IPS-15b (cell line): ENCODE results near the gene RAD54L.

Experiments
- H3K27me3 ChIP-seq: one replicate; pipeline ENCODE4 v1.6.1; 2013; ENCODE audit warnings: low read length; ENCODE audit not compliant: control insufficient read depth, insufficient read depth
- H3K36me3 ChIP-seq: one replicate; pipeline ENCODE4 v1.6.1; 2013; ENCODE audit warnings: low read length; ENCODE audit not compliant: control insufficient read depth, insufficient read depth
- H3K4me1 ChIP-seq: one replicate; pipeline ENCODE4 v1.6.1; 2013; ENCODE audit warnings: mild to moderate bottlenecking, low read length; ENCODE audit not compliant: control insufficient read depth, insufficient read depth
- H3K4me3 ChIP-seq: one replicate; pipeline ENCODE4 v1.5.1; 2013; ENCODE audit warnings: low read depth, low read length
- H3K9ac ChIP-seq: one replicate; pipeline ENCODE4 v1.6.1; 2013; ENCODE audit warnings: low read depth, mild to moderate bottlenecking, low read length
- H3K9me3 ChIP-seq: one replicate; pipeline ENCODE4 v1.6.1; 2013; ENCODE audit warnings: mild to moderate bottlenecking, low read length; ENCODE audit not compliant: control insufficient read depth, insufficient read depth

RAD54L gene

DNA sequence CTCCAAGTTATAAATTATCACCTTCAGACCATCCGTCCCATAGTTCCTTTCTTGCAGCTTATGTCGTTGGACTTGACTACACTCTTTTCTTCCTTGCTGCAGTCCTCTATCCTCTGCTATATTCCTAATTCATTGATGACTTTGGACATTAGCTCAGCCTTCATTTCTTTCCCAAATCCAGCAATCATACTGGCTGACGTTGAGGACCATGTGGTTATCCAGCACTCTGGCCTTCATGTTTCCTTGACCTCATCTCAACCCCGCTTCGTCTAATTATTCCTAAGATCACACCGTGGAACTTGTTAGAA, 27.4 kb downstream of the RAD54L start:
- no peak overlapping the region for H3K9ac ChIP-seq
- no peaks in the 10 kb centered on the region for H3K4me1 ChIP-seq
- no peaks in the 10 kb centered on the region for H3K9me3 ChIP-seq
- peaks cover 74% of the 10 kb centered on the region for H3K36me3 ChIP-seq
- no peaks in the 10 kb centered on the region for H3K27me3 ChIP-seq
- H3K4me3 ChIP-seq, result no peak overlapping the region

GRCh38 chr1:46277658-46278373, 30.3 kb downstream of the RAD54L start:
- Histone ChIP-seq H3K36me3 (peaks cover 61% of the 10 kb centered on the region), H3K4me3 (no peak overlapping the region), H3K4me1 (no peaks in the 10 kb centered on the region), H3K27me3 (no peaks in the 10 kb centered on the region), H3K9me3 (no peaks in the 10 kb centered on the region), H3K9ac (no peak overlapping the region)

DNA sequence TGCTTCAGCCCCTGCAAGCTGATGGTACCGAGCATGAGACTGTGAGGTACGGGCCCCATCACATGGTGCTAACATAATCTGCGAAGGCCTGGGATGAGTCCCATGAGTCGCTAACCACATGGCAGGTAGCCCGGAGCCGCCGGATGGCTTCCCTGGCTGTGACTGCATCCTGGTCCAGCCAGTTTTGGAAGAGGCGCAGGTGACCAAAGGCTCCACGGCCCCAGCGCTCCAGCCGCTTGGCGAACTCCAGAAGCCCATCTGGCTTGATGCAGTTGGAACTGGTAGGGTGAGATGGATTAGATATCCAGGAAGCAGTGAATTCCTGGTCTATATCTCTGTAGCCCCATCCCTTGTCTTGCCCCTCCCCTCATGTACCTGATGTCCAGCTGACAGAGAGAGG, 31.2 kb downstream of the RAD54L start:
- H3K27me3 ChIP-seq, result no peaks in the 10 kb centered on the region
- H3K4me1 ChIP-seq, result no peaks in the 10 kb centered on the region
- H3K36me3 ChIP-seq, result peaks cover 52% of the 10 kb centered on the region
- H3K9me3 ChIP-seq, result no peaks in the 10 kb centered on the region
- H3K4me3 ChIP-seq, result no peak overlapping the region
- H3K9ac ChIP-seq, result no peak overlapping the region

DNA sequence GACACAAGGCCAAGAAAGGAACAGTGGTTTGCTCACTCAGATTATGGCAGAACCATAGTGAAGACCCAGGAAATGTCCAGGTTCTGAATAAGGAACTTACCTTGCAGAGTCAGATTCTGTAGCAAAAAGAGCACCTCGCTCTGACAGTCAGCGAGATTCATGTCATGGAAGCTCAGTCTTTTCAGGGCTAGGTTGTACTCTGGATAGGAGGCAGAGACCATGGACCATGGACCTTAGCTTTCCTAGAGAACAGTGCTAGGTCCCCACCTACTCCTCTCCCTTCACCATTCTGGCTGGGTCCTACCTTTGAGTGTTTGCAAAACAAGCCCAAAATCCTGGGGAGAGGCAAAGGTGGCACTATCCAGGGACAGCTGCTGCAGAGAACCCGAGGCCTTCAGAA, 32.5 kb downstream of the RAD54L start:
- no peaks in the 10 kb centered on the region for H3K4me1 ChIP-seq
- no peak overlapping the region for H3K4me3 ChIP-seq
- H3K27me3 ChIP-seq, result no peaks in the 10 kb centered on the region
- H3K9ac ChIP-seq, result no peak overlapping the region
- H3K9me3 ChIP-seq, result no peaks in the 10 kb centered on the region
- peaks cover 51% of the 10 kb centered on the region for H3K36me3 ChIP-seq

GRCh38 chr1:46281021-46281420, 33.5 kb downstream of the RAD54L start:
- peaks cover 56% of the 10 kb centered on the region for H3K36me3 ChIP-seq
- H3K9ac ChIP-seq, result no peak overlapping the region

DNA sequence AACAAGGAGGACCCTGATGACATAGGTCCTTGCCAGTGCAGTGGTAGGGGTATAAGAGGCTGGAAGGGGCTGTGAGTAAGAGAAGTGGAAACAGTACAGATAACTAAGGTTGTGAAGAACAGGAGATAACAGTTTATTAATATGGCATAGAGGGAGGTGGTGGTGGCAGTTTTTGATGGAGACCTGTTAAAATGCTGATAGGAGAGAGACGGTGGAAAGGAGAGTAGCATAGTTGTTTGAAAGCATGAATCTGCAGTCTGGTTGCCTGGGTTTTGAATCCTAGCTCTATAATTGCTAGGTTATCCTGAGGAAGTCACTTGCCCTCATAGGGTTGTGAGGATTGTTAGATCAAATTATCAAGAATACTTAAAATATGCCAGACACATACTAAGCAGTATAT, 36.5 kb downstream of the RAD54L start:
- H3K36me3 ChIP-seq, result peaks cover 34% of the 10 kb centered on the region
- no peaks in the 10 kb centered on the region for H3K9me3 ChIP-seq
- no peaks in the 10 kb centered on the region for H3K4me1 ChIP-seq
- H3K9ac ChIP-seq, result no peak overlapping the region
- no peaks in the 10 kb centered on the region for H3K27me3 ChIP-seq
- no peak overlapping the region for H3K4me3 ChIP-seq

More at GRCh38 chr1:46281021-46281420, 33.5 kb downstream of the RAD54L start:
- Histone ChIP-seq H3K4me1 (no peaks in the 10 kb centered on the region), H3K4me3 (no peak overlapping the region), H3K9me3 (no peaks in the 10 kb centered on the region), H3K27me3 (no peaks in the 10 kb centered on the region)

GRCh38 chr1:46284597-46285564, 37.3 kb downstream of the RAD54L start:
- Histone ChIP-seq H3K9ac (no peak overlapping the region), H3K27me3 (no peaks in the 10 kb centered on the region), H3K9me3 (no peaks in the 10 kb centered on the region), H3K4me1 (no peaks in the 10 kb centered on the region), H3K36me3 (peaks cover 27% of the 10 kb centered on the region), H3K4me3 (no peak overlapping the region)

DNA sequence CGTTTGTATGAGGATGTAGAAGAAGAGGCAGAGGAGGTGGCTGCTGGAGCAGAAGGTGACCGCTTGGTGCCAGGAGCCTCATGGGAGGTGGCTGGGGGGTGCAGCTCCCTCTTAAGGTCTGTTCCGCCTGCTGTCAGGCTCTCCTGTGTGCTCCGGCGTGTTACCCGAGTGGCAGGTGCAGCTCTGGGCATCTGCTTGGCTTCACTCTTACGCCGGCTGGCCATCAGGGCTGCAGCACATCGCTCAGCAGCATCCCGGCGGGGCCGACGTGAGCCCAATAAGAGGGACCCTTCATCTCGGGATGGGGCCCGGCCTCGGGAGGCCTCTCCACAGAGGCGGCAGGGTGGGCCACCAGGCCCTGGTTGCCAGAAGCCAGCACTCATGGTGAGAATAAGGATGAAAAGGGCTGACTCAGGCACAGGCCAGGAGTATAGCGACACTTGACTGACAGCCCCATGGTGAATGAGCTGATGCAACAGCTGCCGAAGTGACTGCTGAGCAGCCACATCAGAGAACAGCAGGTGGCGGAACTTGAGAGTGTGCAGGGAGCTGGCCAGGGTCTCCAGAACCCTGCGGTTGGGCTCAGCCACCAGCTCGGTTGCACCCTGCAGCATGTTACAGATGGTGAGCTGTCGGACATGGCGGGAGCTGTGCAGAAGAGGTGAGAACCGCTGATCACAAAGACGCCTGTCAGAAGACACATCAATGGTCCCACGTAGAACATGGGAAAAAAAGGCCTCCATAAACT, 38.3 kb downstream of the RAD54L start:
- H3K4me3 ChIP-seq, result no peak overlapping the region
- H3K4me1 ChIP-seq, result no peaks in the 10 kb centered on the region
- H3K36me3 ChIP-seq, result peaks cover 20% of the 10 kb centered on the region
- no peaks in the 10 kb centered on the region for H3K9me3 ChIP-seq
- no peak overlapping the region for H3K9ac ChIP-seq
- H3K27me3 ChIP-seq, result no peaks in the 10 kb centered on the region

- Histone ChIP-seq H3K4me1 (no peaks in the 10 kb centered on the region), H3K4me3 (no peak overlapping the region), H3K9me3 (no peaks in the 10 kb centered on the region), H3K27me3 (no peaks in the 10 kb centered on the region), H3K36me3 (peaks cover 17% of the 10 kb centered on the region), H3K9ac (no peak overlapping the region)
These were observed 41.0 kb downstream of the RAD54L start for GRCh38 chr1:46288485-46289133.

GRCh38 chr1:46289134-46289494, 41.6 kb downstream of the RAD54L start:
- Histone ChIP-seq H3K4me1 (no peaks in the 10 kb centered on the region), H3K9me3 (no peaks in the 10 kb centered on the region), H3K9ac (no peak overlapping the region), H3K36me3 (peaks cover 17% of the 10 kb centered on the region), H3K27me3 (no peaks in the 10 kb centered on the region), H3K4me3 (no peak overlapping the region)

GRCh38 chr1:46289976-46290375, 42.4 kb downstream of the RAD54L start:
- Histone ChIP-seq H3K4me3 (no peak overlapping the region), H3K9ac (no peak overlapping the region), H3K4me1 (no peaks in the 10 kb centered on the region), H3K36me3 (peaks cover 13% of the 10 kb centered on the region), H3K27me3 (no peaks in the 10 kb centered on the region), H3K9me3 (no peaks in the 10 kb centered on the region)
